ENCODE data around the gene CR1. TPM values are rescaled to one million over a fixed set of nuclear protein-coding genes. Genes with fewer than 3 reads are reported as not detected.

CR1 gene
- total RNA-seq, 4 donors from 2014 or later, result 0.56 to 1.0 (median 0.66) TPM

DNA sequence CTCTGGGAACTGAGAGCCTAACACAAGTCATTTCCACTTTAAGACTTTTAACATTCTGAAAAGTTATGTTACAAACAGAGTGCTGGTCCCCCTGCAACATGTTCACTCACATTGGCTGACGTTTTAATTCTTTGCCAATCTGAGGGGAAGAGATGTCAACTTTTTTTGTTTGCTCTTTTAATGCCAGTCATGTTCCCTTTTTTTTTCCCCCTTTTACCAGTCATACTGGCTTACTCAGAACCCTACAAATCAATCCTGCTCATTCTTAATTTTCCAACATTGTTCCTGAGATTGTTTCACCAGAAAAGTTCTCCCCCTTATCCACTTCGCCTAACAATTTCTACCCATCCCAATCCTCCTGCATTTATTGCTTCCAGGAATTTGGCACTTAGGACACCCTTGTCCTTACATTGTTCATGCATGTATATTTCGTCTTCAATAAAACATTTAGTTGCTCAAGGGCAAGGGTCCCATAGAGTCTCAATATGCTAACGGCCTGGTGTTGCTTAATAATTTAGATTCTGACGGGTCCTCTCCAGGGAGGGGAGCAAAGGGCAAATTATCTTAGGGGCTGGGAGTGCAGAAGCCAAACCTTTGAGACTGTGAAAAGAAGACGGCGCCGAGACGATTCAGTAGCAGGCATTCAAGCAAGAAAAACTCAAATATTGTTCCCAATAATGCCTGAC is 148.4 kb downstream of the CR1 start:
- Histone ChIP-seq H3K4me3 (peak overlapping the region; percentile 50), H3K36me3 (no peaks in the 10 kb centered on the region), H3K27ac (no peak overlapping the region), H3K9me3 (no peaks in the 10 kb centered on the region), H3K27me3 (peaks cover 4% of the 10 kb centered on the region), H3K4me1 (peaks cover 7% of the 10 kb centered on the region)
- DNase-seq (ENCODE audit: low spot score in 2 of 2), result no peak
- WGBS, result 19% methylated on average over 9 of the region's 9 CpGs
- no peak for TF ChIP-seq POLR2AphosphoS5 (IDR thresholded peaks at IDR 0.05)
- TF ChIP-seq, protein P1, sequence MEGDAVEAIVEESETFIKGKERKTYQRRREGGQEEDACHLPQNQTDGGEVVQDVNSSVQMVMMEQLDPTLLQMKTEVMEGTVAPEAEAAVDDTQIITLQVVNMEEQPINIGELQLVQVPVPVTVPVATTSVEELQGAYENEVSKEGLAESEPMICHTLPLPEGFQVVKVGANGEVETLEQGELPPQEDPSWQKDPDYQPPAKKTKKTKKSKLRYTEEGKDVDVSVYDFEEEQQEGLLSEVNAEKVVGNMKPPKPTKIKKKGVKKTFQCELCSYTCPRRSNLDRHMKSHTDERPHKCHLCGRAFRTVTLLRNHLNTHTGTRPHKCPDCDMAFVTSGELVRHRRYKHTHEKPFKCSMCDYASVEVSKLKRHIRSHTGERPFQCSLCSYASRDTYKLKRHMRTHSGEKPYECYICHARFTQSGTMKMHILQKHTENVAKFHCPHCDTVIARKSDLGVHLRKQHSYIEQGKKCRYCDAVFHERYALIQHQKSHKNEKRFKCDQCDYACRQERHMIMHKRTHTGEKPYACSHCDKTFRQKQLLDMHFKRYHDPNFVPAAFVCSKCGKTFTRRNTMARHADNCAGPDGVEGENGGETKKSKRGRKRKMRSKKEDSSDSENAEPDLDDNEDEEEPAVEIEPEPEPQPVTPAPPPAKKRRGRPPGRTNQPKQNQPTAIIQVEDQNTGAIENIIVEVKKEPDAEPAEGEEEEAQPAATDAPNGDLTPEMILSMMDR (IDR thresholded peaks at IDR 0.05), result no peak
- TF ChIP-seq EP300 (IDR thresholded peaks at IDR 0.05), result no peak
- TF ChIP-seq POLR2A (IDR thresholded peaks at IDR 0.05), result no peak

GRCh38 chr1:207644852-207645634 is 149.1 kb downstream of the CR1 start, which contains the start of gene CR1L:
Gene CR1L, plus strand, starts transcription at chr1:207645133. Its CDS starts 101 bp downstream, at chr1:207645234.
- DNase-seq (ENCODE audit: low spot score in 2 of 2), result peak; percentile 83 to 84
- no peak within 1 kb of the TSS for H3K27ac ChIP-seq

GRCh38 chr1:207645635-207646081 is 149.7 kb downstream of the CR1 start:
- WGBS, result 93% methylated on average over 2 of the region's 17 CpGs
- peaks cover 7% of the 10 kb centered on the region for H3K4me1 ChIP-seq
- no peaks in the 10 kb centered on the region for H3K9me3 ChIP-seq
- H3K27me3 ChIP-seq, result peaks cover 4% of the 10 kb centered on the region
- H3K27ac ChIP-seq, result no peak overlapping the region
- H3K36me3 ChIP-seq, result no peaks in the 10 kb centered on the region
- no peak for TF ChIP-seq POLR2A (IDR thresholded peaks at IDR 0.05)
- TF ChIP-seq, protein P1 (IDR thresholded peaks at IDR 0.05), result no peak
- peak overlapping the region; percentile 50 for H3K4me3 ChIP-seq
- no peak for DNase-seq (ENCODE audit: low spot score in 2 of 2)

More at GRCh38 chr1:207644852-207645634, 149.1 kb downstream of the CR1 start, which contains the start of gene CR1L:
- no peak for TF ChIP-seq POLR2A (IDR thresholded peaks at IDR 0.05)
- TF ChIP-seq POLR2AphosphoS5 (IDR thresholded peaks at IDR 0.05), result no peak
- TF ChIP-seq, protein P1 (IDR thresholded peaks at IDR 0.05), result no peak
- 1% methylated on average over 19 of the region's 65 CpGs for WGBS
- peak within 1 kb of the TSS; percentile 50 for H3K4me3 ChIP-seq
- no peaks in the 10 kb centered on the region for H3K36me3 ChIP-seq
- peaks cover 4% of the 10 kb centered on the region for H3K27me3 ChIP-seq
- H3K4me1 ChIP-seq, result peaks cover 7% of the 10 kb centered on the region
- no peaks in the 10 kb centered on the region for H3K9me3 ChIP-seq

GRCh38 chr1:207646171-207646570 is 150.2 kb downstream of the CR1 start:
- Histone ChIP-seq H3K27ac (no peak overlapping the region), H3K27me3 (peaks cover 4% of the 10 kb centered on the region), H3K9me3 (no peaks in the 10 kb centered on the region), H3K4me1 (peaks cover 7% of the 10 kb centered on the region), H3K4me3 (no peak overlapping the region), H3K36me3 (no peaks in the 10 kb centered on the region)
- TF ChIP-seq POLR2AphosphoS5 (IDR thresholded peaks at IDR 0.05), result no peak
- no peak for TF ChIP-seq EP300 (IDR thresholded peaks at IDR 0.05)
- no peak for TF ChIP-seq POLR2A (IDR thresholded peaks at IDR 0.05)
- TF ChIP-seq, protein P1 (IDR thresholded peaks at IDR 0.05), result no peak
- no peak for DNase-seq (ENCODE audit: low spot score in 2 of 2)

DNA sequence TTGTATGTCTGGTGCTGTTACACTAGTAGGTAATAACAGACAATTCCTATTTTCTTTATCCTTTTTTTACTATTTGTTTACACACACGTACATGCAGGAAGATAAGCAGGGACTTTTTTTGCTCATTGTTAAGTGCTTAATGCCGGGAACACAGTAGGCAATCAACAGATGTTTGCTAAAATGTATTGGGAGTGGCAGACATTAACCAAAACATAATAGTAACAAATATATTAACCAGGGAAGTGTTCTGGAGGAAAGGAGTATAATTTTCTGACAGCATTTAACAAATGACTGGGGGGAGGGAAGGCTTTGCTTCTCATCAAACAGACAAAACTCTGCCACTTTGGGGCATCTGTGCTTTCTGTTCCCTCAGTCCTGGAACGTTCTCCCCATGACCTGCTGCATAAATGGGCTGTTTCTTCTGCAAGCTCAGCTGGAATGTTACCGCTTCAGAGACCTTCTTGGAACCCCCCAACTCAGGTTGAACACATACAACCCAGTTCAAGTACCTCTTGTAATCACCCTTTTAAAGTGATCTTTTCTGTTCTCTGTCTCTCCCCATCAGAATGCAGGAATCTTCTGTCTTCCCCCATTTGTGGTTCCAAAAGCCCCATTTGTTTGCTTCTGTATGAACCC is 151.1 kb downstream of the CR1 start:
- no peak for TF ChIP-seq EP300 (IDR thresholded peaks at IDR 0.05)
- TF ChIP-seq POLR2AphosphoS5 (IDR thresholded peaks at IDR 0.05), result no peak
- TF ChIP-seq, protein P1 (IDR thresholded peaks at IDR 0.05), result no peak
- peaks cover 7% of the 10 kb centered on the region for H3K4me1 ChIP-seq
- 69% methylated on average over 4 of the region's 4 CpGs for WGBS

More for the DNA sequence above, 151.1 kb downstream of the CR1 start:
- Histone ChIP-seq H3K9me3 (no peaks in the 10 kb centered on the region), H3K27me3 (peaks cover 4% of the 10 kb centered on the region), H3K36me3 (no peaks in the 10 kb centered on the region), H3K4me3 (no peak overlapping the region), H3K27ac (no peak overlapping the region)
- DNase-seq (ENCODE audit: low spot score in 2 of 2), result no peak
